NT2/D1 (cell line): ENCODE results near the gene IL32.

Experiments
- DNase-seq: peaks from one replicate; pipeline ENCODE4 v3.0.0-alpha.2; 2011; ENCODE audit warnings: low read depth, low spot score
- H3K27me3 ChIP-seq: 2 replicates; pipeline ENCODE4 v1.6.0; 2011; ENCODE audit warnings: mild to moderate bottlenecking; ENCODE audit not compliant: insufficient read length, insufficient read depth
- H3K36me3 ChIP-seq: 2 replicates; pipeline ENCODE4 v1.6.1; 2011; ENCODE audit warnings: mild to moderate bottlenecking, low read length, mixed read lengths; ENCODE audit not compliant: insufficient read depth, insufficient read length
- H3K4me1 ChIP-seq: 2 replicates; pipeline ENCODE4 v1.5.1; 2011; ENCODE audit not compliant: insufficient read depth, insufficient read length
- H3K4me3 ChIP-seq: 2 replicates; pipeline ENCODE4 v1.5.1; 2011; ENCODE audit warnings: low read depth; ENCODE audit not compliant: insufficient read length
- H3K9ac ChIP-seq: 2 replicates; pipeline ENCODE4 v1.6.0; 2011; ENCODE audit warnings: low read depth; ENCODE audit not compliant: insufficient read length
- H3K9me3 ChIP-seq: 2 replicates; pipeline ENCODE4 v1.5.1; 2011; ENCODE audit warnings: mild to moderate bottlenecking, low read length; ENCODE audit not compliant: insufficient read depth
- SUZ12 ChIP-seq: IDR thresholded peaks from 2 replicates; pipeline ENCODE4 v1.6.1; 2011; ENCODE audit not compliant: insufficient read length, insufficient read depth; ENCODE audit errors: extremely low read depth
- YY1 ChIP-seq: IDR thresholded peaks from 2 replicates; pipeline ENCODE4 v1.6.1; 2011; ENCODE audit not compliant: insufficient read length, insufficient read depth
- ZNF274 ChIP-seq: IDR thresholded peaks from 2 replicates; pipeline ENCODE4 v1.6.1; 2011; ENCODE audit warnings: mild to moderate bottlenecking, low read depth, low read length

The IL32 gene

DNA sequence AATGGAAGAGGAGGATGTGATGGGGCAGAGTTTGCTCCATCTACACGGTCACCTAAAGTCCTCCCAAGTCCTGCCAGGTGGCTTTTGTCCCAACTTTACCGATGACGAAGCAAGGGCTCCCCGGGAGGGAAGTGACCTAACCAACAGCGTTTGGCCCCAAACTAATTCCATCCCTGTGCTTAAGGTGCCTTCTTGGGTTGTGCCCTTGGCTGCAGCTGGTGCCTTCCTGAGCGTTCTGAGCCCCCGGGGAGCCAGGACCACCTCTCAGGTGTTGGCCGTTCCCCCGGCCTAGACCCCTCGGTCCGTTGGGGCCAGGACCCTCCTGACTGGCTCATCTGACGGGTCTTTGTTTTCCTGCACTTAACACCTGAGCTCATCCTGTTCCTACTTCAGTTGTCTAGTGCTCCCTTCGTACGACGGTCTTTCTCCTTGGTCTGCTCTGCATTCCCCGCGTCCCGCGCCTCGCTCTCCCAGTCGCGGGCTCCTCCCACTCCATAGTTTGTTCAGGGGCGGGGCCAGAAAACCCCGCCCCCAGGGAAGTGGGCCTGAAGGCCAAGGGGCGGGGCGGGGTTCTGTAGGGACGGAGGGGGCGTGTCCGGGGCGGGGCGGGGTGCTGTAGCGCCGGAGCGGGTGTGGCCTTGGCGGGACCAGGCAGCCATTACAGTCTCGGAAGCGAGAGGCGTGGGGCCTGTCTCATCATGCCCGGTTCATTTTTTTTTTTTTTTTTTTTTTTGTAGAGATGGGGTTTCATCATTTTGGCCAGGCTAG lies 34.5 kb downstream of the IL32 start:
- peak overlapping the region; percentile 97 for H3K4me3 ChIP-seq
- DNase-seq = peak; percentile 88
- H3K36me3 ChIP-seq = no peaks in the 10 kb centered on the region
- H3K27me3 ChIP-seq = no peaks in the 10 kb centered on the region
- no peaks in the 10 kb centered on the region for H3K9me3 ChIP-seq
- peak overlapping the region; percentile 99 for H3K9ac ChIP-seq
- H3K4me1 ChIP-seq = peaks cover 18% of the 10 kb centered on the region
- no peak for TF ChIP-seq ZNF274
- peak; percentile 4 for TF ChIP-seq YY1
- no peak for TF ChIP-seq SUZ12

DNA sequence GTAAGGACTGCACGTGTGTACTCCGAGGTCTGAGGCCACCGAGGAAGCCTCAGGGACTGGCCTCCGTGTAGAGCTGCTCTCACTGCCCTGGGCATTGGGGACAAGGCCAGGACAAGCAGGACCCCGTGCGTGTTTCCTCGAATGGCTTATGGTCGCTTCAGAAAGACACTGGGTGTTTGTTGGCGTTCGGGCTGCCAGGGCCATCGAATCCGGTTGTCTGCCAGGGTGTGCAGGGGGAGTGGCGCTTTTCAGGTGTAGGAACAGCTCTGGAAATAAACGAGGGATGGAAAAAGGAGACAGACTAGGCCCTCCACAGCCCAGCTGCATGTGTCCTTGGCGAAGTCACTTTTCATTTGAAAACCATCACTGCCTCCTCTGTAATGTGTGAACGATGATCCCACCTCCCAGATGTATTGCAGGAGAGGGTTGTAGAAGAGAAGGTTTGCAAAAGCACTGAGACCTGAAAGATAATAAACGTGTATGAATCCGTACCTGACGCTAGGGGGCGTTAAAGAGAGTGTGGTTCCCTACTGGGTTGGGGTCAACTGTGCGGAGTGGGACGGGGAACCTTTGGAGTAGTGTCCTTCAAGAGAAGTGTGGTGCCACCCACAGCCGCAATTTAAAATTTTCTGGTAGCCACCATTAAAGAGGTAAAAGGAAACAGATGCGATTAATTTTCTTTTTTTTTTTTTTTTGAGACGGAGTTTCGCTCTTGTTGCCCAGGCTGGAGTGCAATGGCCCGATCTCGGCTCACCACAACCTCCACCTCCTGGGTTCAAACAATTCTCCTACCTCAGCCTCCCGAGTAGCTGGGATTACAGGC lies 35.8 kb downstream of the IL32 start:
- no peaks in the 10 kb centered on the region for H3K9me3 ChIP-seq
- peaks cover 17% of the 10 kb centered on the region for H3K4me1 ChIP-seq
- TF ChIP-seq ZNF274 (no peak), YY1 (no peak), SUZ12 (no peak)
- H3K27me3 ChIP-seq = no peaks in the 10 kb centered on the region
- H3K9ac ChIP-seq = peak overlapping the region; percentile 37
- H3K36me3 ChIP-seq = no peaks in the 10 kb centered on the region
- no peak overlapping the region for H3K4me3 ChIP-seq
- DNase-seq = no peak

DNA sequence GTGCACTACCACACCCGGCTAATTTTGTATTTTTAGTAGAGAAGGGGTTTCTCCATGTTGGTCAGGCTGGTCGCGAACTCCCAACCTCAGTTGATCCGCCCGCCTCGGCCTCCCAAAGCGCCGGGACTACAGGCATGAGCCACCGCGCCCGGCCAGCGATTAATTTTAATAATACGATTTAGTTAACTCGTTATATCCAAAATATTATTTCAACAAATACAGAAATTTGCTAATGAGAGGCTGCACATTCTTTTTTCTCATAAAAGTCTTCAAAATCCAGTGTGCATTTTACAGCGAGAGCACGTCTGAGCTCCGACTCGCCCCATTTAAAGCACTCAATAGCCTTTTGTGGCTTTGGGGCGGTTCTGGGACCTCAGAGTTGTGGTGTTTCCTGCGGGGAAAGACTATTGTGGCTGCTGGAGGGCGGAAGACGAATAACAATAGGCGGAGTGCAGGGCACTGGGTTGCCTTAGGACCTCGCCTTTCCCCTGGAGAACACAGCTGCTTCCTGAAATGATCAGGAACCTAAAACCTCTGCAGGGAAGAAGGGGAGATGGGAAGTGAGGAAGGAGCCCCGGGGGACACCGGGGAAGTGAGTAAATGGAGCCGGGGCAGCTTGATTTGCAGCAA lies 36.5 kb downstream of the IL32 start:
- H3K9ac ChIP-seq = peak overlapping the region; percentile 29
- peak; percentile 77 for DNase-seq

DNA sequence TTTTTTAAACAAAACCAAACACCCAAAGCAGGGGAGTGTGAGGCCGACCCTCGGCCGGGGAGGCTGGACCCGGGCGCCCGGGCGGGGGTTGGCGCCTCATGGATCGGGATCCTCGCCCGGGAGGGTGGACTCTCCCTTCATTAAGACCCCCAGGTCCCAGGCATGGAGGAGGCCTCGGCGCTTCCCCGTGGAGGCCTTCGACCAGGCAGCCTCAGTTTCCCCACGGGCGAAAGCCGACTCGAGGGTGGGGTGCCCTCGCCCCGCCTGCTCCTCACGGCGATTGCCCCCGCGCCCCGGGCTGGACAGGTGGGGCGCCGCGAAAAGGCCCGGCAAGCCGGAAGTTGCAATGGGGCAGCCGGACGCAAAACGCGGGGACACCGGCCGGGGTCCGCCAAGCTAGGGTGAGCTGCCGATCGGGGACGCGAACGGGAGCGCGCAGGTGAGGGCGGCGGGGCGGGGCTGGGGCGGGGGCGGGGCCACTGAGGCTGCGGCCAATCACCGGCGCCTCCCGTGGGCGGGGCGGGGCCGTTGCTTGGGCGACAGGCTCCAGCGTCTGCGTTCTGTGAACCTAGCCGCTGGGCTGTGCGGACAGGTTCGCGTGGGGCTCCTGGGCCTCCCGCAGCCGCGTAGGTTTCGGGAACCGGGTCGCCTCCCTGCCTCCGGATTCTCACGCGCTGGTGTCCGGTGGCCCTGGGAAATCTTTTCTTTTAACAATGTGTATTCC lies 40.9 kb downstream of the IL32 start:
- H3K4me1 ChIP-seq = peaks cover 3% of the 10 kb centered on the region
- H3K9me3 ChIP-seq = no peaks in the 10 kb centered on the region
- peak; percentile 86 for DNase-seq
- H3K4me3 ChIP-seq = peak overlapping the region; percentile 68
- peak overlapping the region; percentile 96 for H3K9ac ChIP-seq
- H3K27me3 ChIP-seq = peaks cover 7% of the 10 kb centered on the region
- TF ChIP-seq YY1 = no peak
- TF ChIP-seq SUZ12 = no peak
- no peak for TF ChIP-seq ZNF274
- H3K36me3 ChIP-seq = no peaks in the 10 kb centered on the region

More for the DNA sequence above, 36.5 kb downstream of the IL32 start:
- Histone ChIP-seq H3K36me3 (no peaks in the 10 kb centered on the region), H3K4me1 (peaks cover 14% of the 10 kb centered on the region), H3K27me3 (peaks cover under 1% of the 10 kb centered on the region), H3K4me3 (peak overlapping the region; percentile 3), H3K9me3 (no peaks in the 10 kb centered on the region)
- TF ChIP-seq ZNF274 = no peak
- TF ChIP-seq YY1 = no peak
- TF ChIP-seq SUZ12 = no peak

DNA sequence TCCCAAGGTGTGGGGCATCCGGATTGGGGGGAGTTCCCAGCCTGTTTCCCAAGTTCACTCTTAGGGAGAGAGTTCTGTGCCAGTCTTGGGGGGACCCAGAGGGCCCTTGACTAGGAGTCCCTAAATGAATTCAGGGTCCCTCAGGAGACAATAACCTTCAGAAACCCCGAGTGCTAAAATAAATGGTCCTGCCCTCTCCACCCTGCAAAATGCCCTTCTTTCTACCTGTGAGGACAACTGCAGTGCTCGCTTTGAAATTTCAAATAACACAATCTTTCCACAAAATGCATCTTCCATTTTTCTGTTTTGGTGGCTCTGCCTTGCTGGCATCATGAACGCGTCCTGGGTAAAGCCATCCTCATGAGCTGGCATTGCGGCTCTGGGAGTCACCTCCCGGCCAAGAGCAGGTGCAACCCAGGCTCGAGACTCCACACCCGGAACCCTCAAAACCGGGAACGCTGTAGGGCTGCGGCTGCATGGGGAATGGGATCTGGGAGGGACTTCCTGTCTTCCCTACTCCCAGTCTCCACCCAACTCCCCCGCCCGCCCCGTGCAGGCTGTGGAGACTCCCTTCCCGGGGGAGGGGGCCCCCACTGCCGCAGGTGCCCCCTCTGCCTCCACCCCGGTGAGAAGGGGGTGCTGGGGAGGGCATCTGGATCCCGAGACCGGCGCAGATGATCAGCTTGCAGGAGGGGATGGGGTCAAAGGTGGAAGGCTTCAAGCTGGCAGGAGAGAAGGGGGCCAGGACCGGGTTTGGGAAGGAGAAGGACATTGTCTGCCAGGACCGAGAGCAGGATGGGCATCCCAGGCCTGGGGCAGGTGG lies 46.8 kb downstream of the IL32 start, which contains the start of gene ZNF205:
Gene ZNF205, plus strand, starts transcription at position 529 of the 823 bp plus-strand sequence. CDS start 845 bp downstream, outside the sequence.
- Histone ChIP-seq H3K9ac (peak within 1 kb of the TSS; percentile 88), H3K36me3 (peaks cover 34% of the 10 kb centered on the region), H3K4me1 (peaks cover 13% of the 10 kb centered on the region), H3K9me3 (no peaks in the 10 kb centered on the region), H3K27me3 (peaks cover 3% of the 10 kb centered on the region), H3K4me3 (peak within 1 kb of the TSS; percentile 81)
- no peak for TF ChIP-seq ZNF274
- no peak for TF ChIP-seq SUZ12
- TF ChIP-seq YY1 = no peak
- no peak for DNase-seq

DNA sequence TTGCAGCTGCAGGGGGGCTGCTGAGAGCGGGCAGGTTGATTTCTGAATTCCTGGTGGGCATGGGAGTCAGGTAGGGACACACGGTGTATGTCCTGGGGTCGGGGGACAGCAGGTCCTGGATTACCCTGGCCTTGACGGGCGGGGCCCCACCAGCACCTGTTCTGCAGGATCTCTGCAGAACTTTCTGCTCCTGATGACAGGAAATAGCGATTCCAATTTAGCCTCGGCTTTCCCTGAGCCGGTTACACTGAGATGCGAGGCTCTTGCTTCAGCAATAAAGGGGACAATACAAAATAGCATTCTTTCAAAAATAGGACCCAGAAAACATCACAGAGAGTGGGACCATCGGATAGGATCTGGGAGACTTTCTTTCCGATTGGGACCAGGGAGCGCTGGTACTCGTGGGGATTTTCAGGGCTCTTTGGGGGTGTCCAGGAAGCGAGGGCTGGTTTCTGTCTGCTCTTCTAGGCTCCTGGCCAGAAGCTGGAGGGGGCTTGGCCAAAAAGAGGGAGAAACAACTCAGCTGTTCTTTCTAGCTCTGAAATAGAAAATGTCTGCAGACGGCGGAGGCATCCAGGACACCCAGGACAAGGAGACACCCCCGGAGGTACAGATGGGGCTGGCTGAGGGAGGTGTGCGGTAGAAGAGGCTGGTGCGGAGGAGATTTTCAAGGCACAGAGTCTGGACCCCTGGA lies 47.6 kb downstream of the IL32 start:
- TF ChIP-seq YY1 = no peak
- TF ChIP-seq SUZ12 = no peak
- TF ChIP-seq ZNF274 = no peak
- H3K9me3 ChIP-seq = no peaks in the 10 kb centered on the region
- peak overlapping the region; percentile 88 for H3K9ac ChIP-seq
- H3K4me3 ChIP-seq = peak overlapping the region; percentile 81
- peaks cover 13% of the 10 kb centered on the region for H3K4me1 ChIP-seq
- peaks cover 40% of the 10 kb centered on the region for H3K36me3 ChIP-seq
- no peaks in the 10 kb centered on the region for H3K27me3 ChIP-seq
- DNase-seq = no peak
